ENCODE data around the gene TMEM238.
"Not testable (repeated sequence)": the region's sequence is repeated elsewhere in the genome, so short reads cannot be mapped to it uniquely, and the experiment has no call there.

TMEM238 gene, protein sequence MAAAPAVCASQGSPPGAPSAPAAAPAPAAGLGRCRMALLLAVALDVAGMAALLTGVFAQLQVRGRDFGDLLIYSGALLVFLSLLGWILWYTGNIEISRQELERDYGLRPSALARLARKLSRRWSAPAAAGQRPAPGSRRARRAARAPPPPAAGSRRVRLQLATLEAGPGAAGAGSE

DNA sequence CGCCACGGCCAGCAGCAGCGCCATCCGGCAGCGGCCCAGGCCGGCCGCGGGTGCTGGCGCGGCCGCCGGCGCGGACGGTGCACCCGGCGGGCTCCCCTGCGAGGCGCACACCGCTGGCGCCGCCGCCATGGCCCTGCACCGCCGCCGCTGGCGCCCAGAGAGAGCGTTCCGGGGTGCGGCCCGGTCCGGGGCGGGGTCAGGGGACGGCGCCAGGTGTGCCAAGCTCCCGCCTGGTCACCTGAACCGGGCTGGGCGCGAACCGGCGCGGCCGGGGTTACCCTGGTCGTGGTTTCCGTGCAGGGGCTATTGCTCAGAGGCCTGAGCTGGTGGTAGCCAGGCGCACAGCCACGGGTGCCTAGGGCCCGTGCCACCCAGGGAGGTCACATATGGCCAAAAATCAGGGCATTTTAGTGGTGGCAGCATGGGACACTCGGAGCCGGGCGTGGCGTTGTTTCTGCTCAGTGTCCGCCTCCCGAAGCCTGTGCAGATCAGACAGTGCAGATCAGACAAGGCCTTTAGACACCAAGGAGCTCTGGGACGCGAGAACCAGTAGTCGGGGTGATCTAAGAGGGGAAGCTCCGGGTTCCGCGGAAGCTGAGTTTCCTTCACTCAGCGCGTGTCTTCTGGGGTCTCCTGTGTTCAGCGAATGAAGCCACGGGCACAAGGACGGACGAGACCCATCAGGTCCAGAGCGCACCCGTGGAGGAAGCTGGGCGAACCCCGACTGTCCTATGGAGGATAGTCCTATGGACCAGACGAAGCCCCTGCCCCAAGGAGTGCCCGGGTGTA, at the start of gene TMEM238:
TMEM238 (minus strand) TSS at position 162 of the 789 bp plus-strand sequence; CDS start at position 129, 33 bp downstream.
- DNase-seq (ENCODE audit: low spot score), result no peak

DNA sequence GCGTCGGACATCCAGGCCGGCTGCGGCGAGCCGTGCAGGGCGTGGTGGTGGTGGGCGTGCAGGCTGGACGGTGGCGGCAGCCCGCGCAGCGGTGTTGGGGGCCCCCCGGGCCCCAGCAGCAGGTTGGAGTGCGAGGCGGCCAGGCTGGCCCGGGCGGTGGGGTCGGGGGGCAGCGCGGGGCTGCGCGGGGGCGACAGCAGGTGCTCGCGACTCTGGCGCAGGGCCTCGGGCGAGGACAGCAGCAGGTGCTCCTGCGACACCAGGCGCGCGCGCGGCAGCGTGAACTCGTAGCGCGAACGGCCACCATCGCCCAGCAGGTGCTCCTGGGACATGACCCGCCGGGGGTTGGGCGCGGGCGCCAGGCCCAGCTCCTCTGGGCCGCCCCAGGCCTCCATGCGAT, 49.2 kb upstream of the TMEM238 start:
- no peak for DNase-seq (ENCODE audit: low spot score)

DNA sequence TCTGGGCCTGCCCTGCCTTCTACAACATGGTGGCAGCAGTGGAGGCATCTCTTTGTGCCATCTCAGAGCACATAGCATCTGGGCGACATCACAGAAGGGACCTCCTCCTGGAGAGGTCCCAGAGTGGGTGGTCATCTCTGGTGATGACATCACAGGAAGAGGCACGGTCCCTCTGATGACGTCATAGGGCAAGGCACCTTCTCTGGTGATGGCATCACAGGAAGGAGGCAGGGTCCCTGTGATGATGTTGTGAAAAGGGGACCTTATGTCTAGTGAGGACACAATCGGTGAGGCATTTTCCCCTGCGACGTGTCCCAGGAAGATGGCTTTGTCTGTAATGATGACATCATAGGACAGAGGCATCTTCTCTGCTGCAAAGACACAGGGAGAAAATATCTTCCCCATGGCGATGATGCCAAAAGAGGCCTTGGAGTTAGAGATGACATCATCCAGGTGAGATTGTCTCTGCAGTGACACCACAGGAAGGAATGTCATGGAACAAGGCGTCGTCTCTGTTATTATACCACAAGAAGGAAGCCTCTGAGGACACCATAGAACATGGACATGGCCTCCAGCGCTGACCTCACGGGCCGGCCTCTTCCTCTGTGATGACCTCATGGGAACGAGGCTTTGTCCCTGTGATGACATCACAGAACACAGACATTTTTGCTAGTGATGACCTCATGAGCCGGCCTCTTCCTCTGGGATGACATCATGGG, 48.3 kb upstream of the TMEM238 start:
- no peak for DNase-seq (ENCODE audit: low spot score)

DNA sequence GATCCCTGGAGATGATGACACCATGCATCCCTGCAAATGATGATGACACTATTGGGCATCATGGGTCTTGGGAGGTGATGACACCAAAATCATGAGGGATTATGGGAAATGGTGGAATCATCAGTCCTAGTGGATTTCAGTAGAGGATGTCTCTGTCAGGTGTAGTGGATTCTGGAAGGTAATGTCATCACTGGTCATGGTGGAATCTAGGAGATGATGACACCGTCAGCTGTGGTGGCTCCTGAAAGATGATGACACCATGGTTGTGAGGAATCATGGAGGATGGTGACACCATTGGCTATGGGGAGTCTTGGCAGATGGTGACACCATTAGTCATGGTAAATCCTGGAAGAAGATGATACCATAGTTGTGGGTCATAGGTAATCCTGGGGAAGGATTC, 47.1 kb upstream of the TMEM238 start:
- DNase-seq (ENCODE audit: low spot score), result no peak

DNA sequence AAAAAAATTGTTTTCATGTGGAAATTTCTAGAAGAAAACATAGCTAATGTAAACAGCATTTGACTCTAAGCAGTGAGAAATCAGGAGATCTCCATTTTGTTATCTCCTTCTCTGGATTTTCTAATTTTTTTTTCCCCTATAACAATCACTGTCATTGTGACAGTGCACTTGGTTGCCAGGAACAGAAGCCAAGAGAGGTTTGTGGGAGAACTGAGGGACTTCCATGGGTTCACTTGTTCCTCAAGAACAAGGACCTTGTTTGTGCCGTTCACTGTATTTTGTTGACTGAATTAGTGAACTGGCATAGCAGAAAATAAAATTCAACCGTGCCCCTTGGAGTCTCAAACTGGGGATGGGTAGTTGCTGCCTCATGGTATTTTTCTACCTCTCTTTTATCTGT, 42.0 kb upstream of the TMEM238 start:
- no peak for DNase-seq (ENCODE audit: low spot score)

DNA sequence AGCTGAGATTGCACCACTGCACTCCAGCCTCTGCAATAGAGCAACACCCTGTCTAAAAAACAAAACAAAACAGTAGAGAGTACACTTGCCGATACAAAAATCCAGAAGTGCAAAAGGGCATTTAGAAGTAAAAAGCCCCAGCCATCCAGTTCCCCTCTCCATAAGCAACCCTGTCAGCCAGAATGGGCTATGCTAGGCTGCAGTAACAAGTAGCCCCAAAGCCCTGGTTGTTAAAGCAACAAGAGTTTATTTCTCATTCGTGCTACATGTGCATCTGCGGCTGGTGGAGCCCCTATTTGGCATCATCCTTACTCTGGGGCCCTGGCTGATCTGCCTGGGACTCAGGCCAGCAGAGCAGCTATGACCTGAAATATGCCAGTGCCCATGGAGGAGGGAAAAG, 40.4 kb upstream of the TMEM238 start:
- DNase-seq (ENCODE audit: low spot score), result no peak

DNA sequence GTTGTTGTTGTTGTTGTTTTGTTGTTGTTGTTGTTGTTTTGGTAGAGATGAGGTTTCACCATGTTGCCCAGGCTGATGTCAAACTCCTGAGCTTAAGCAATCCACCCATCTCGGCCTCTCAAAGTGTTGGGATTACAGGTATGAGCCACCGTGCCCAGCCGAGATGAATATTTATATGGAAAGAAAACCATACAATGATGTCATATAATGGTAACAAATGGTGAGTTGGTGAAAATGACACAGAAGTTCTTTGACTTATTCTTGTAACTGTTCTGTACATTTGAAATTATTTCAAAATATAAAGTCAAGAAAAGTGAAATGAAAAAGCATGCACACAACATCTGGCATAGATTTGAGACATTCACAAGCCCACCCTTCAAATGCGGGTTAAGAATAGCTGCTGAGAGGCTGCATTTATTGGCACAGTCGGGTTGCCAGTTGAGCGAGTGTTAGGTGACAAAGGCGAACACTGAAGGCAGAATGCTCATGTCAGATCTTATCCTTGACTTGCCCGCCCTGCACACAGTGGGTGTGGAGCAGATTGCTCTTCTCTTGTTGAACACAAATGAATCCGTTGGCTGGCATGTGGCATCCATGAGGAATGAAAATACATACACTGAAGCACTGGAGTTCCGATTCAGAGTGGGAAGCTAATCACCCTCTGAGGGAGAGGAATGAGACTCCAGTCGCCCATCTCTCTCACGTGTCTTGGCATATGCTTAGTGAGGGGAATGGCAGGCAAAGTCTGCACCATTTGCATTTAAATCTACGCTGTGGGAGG, 39.3 kb upstream of the TMEM238 start:
- no peak for DNase-seq (ENCODE audit: low spot score)

DNA sequence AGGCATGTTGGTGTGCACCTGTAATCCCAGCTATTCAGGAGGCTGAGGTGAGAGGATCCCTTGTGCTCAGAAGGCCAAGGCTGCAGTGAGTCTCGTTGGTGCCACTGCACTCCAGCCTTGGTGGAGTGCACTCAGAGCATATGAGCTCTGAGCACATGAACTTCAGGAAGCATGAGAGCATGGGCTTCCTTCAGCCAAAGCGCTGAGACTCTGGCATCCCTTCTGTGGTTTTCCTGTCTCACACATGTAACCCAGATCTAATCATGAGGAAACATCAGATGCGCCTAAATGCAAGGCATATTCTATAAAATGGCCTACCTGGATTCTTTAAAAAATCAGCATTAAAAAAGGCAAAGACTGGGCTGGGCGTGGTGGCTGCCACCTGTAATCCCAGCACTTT, 37.2 kb upstream of the TMEM238 start:
- not testable (repeated sequence) for DNase-seq (ENCODE audit: low spot score)

DNA sequence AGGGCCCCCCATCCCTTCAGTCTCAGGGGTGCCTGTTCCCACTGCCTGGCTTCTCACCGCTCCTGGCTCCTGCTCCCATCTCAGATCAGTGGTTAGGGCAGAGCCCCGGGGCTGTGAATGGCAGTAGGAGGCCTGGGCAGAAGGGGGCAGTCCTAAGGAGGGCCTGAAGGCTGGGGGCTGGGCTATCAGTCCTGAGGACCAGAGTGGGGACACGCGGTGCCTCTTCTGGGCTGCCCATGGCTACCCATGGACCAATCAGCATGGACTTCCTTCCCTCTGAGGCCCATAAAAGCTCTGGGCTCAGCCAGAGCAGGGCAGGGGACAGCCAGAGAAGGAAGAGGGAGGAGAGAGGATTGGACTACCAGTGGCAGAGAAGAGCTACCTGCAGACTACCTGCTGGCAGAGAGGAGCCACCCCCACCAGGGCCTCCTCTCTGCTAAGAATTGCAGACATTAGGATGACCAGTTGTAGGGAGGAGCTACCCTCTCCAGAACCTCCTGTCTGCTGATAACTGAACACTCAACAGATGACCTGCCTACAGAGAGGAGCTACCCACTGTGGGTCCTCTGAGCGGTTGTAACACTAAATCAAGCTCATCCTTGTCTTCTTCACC, 35.6 kb upstream of the TMEM238 start:
- DNase-seq (ENCODE audit: low spot score), result no peak

DNA sequence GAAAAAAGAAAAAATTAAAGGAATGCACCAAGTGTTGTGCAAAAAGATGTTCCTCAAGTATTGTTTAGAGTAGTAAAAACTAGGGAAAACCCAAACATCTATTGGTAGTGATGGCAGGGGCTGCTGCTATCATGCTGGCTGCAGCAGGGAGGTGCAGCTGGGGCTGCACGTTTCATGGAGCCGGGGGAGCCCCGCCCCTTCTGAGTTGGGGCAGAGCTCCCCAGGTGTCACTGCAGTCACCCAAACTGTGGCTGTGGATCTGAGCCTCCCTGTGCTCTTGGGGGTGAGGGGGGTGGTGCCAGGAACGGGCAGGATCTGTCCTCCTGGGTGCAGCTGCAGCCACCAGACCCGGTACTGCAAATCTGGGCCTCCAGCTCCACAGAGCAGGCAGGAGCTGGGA, 35.0 kb upstream of the TMEM238 start:
- no peak for DNase-seq (ENCODE audit: low spot score)

DNA sequence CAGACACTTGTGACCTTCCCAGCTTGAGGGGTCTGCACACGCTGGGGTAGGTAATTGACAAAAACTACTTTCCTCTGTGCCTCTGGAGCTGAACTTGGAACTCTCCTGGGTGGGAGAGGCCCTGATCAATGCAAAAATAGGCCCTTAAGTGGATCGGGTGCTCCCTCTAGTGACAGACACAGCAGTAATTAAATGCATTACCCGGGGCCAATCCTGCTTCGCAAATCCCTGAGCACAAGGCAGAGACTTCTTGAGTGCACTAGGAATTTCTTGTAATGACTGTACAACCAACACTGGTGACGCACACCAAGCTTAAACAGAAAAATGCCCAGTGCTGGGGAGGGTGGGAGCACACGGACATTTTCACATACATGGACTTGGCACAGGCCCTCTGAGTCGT, 34.1 kb upstream of the TMEM238 start:
- DNase-seq (ENCODE audit: low spot score), result peak; percentile 88

DNA sequence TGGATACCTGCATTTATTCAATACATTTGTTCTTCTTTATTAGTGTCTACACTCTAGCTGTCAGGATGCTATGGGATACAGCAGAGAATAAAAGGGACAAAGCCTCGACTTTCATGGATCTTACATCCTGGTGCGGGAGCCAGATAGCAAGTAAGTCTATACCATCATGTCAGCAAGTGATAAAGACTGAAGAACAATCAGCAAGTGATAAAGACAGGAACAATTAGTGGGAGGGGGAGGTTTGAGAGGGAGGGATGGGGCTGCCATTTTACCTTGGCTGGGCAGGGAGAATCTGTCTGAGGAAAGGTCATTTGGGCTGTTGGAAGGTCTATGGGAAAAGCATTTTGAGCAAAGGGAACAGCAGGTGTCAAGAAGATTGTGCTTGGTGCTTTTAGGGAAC, 26.1 kb upstream of the TMEM238 start:
- DNase-seq (ENCODE audit: low spot score), result no peak

DNA sequence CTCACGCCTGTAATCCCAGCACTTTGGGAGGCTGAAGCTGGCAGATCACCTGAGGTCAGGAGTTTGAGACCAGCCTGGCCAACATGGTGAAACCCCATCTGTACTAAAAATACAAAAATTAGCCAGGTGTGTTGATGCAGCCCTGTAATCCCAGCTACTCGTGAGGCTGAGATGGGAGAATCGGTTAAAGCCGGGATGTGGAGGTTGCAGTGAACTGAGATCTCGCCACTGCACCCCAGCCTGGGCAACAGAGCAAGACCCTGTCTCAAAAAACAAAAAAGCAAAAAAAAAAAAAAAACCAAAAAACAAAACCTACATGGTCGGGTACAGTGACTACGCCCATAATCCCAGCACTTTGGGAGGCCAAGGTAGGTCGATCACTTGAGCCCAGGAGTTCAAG, 25.1 kb upstream of the TMEM238 start:
- DNase-seq (ENCODE audit: low spot score), result not testable (repeated sequence)

DNA sequence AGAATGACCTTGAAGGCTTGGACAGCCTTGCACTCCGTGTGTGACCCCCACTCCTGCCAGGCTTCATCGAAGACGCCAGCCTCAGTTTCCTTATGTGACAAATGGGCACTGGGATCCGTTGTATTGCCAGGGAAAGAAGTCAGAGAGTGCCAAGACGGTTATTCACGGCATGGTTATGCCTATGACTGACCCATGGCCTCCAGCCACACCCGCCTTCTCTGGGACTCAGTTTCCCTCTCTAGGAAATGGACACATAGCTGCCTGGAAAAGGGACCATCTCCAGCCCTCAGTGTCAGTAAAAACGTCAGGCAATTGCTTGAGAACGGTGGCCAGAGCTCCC, 24.4 kb upstream of the TMEM238 start:
- DNase-seq (ENCODE audit: low spot score), result no peak

DNA sequence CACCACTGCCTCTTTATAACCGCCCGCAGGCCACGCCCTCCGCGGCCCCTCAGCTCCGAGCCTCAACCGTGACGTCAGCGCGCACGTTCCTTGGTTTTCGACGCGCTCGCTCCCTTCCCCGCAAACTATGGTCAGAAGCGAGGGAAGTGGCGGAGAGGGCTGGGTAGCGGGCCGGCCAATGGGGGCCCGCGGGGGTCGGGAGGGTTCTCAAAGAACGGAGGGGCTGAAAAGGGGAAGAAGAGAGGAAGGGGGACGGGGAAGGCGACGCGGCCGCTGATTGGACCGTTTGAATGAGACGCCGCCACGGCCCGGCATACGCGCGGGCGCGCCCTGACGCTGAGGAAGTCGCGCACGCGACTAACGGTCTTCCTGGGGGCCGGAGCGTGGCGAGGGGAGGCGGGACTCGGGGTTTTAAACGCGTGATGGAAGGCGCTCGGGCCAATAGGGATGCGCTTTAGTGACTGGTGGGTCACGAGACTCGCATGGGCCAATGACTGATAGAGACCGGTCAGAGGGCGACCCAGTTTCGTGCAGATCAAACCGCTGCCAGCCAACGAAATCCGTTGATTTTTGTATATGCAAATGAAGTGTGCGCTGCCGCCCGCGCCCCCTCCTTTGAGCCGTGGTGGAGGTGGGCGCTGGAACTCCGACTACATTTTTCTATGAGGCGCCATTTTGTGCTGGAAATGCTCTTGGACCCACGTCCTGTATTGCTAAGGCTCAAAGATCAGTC, 23.9 kb upstream of the TMEM238 start:
- DNase-seq (ENCODE audit: low spot score), result peak; percentile 99

DNA sequence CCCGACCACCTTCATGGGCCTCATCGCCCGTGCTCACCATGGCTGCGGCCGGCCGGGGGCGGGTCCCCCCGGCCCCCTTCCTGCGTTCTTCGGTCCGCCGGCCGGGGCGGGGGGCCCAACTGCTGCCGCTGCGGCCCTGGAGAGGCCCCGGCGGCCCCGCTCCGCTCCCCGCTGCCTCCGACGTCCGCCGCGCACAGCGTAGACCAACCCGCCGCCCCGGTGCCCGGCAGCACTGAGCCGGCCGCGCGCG, 23.4 kb upstream of the TMEM238 start, which contains the start of gene UBE2S:
UBE2S (minus strand) TSS at position 239 of the 250 bp plus-strand sequence; CDS start at position 40, 199 bp downstream.
- DNase-seq (ENCODE audit: low spot score), result not testable (repeated sequence)

DNA sequence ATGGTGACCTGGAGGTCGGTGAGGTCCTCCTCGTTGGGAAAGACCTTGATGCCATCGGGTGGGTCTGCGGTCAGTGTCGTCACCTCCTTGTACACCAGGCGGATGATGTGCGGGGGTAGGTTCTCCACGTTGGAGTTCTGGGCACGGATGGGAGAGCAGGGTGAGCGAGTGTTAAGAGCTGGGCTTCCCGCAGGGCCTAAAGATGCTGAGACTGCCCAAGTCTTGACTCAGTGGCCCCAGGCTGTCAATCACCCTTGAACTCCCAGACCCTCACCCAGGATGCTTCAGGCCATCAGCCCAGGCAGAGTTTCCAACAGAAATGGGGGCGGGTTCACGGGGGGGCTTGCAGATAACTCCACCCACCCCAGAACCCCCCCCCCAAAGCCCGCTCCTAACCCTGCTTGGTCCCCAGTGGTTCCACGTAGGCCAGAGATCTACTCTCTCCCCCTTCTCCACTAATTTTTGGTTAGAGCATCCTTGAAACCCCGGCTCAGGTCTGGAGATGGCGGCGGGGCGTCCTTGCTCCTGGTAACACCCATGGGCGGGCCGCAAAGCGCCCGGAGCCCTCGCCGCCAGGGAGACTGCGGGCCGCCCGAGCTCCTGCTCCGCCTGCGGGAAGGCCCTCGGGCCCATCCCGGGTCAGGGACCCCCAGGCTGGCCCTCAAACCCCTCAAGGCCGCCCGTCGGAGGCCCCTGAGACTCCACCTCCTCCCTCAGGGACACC, 22.9 kb upstream of the TMEM238 start:
- peak; percentile 77 for DNase-seq (ENCODE audit: low spot score)

DNA sequence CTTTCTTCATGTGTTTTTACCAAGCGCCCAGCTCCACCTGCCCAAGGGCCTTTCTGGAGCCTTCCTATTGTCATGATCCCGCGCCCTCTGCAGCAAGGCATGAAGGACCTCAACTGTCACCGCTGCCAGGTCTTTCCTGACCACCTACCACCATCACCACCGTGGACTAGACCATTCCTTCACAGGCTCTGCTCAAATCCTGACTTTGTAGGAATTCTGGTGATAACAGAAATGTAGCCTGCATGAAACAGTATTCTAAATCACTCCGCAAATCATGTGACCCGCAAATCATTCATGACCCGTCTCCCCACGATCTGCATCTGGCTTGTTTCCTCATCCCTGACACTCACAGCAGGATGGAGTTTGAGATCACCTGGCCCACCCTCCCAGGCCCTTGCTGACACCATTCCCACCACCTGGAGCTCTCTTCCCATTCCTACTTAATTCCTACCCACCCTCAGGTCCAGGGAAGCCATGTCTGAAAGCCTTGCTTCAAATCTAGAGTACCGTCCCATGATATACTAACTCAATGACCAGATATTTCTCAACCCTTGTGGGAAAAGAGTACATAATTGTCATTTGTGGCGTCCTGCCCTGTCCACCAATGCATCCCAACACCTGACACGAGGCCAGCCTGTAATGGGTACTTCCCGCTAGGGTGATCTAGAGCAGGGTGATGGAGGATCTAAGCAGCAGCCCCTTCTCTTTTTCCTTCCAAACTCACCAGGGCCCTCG, 22.2 kb upstream of the TMEM238 start:
- no peak for DNase-seq (ENCODE audit: low spot score)

DNA sequence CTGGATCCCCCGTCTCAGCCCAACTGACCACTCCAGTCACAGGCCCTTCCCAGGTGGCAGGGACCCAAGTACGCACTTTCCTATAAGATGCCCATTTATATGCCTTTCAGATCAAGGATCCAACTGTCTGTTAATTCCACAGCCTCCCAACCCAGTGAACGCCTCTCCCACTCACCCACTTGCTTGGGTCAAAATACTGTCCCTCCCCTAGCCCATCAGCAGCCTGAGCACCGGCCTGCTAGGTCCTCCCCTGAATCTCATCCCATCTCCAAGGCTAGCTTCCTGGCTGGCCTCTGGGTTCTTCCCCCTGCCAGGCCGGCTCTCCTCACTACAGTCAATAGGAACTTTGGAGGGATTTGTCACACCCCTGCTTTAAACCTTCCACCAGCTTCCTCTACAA, 21.5 kb upstream of the TMEM238 start:
- DNase-seq (ENCODE audit: low spot score), result no peak

DNA sequence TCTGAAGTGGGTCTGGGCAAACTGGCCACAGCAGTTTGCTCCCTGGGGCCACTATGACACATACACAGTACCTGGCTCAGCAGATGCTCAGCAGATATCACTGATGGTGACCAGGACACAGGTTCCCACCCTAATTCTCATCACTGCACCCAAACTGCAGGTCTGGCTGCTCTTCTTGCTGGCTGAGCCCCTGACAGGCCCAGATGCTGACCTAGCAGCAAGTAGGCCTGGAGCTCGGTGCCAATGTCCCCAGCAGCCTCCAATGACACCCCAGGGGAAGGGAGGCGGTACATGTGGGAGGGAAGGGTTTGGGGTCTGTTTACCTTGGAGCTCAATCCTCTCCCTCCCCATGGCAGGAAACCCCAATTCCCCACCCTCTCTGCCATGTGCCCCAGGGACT, 18.4 kb upstream of the TMEM238 start:
- no peak for DNase-seq (ENCODE audit: low spot score)

Measured in GM03348 (cell line).